ENCODE results near the gene MYO18A. TPM values are rescaled to one million over a fixed set of nuclear protein-coding genes. Genes with fewer than 3 reads are reported as not detected.
"Not testable (repeated sequence)": the region's sequence is repeated elsewhere in the genome, so short reads cannot be mapped to it uniquely, and the experiment has no call there.

Gene MYO18A
- total RNA-seq, 1 experiment from 2014 or later = 13.3 TPM

DNA sequence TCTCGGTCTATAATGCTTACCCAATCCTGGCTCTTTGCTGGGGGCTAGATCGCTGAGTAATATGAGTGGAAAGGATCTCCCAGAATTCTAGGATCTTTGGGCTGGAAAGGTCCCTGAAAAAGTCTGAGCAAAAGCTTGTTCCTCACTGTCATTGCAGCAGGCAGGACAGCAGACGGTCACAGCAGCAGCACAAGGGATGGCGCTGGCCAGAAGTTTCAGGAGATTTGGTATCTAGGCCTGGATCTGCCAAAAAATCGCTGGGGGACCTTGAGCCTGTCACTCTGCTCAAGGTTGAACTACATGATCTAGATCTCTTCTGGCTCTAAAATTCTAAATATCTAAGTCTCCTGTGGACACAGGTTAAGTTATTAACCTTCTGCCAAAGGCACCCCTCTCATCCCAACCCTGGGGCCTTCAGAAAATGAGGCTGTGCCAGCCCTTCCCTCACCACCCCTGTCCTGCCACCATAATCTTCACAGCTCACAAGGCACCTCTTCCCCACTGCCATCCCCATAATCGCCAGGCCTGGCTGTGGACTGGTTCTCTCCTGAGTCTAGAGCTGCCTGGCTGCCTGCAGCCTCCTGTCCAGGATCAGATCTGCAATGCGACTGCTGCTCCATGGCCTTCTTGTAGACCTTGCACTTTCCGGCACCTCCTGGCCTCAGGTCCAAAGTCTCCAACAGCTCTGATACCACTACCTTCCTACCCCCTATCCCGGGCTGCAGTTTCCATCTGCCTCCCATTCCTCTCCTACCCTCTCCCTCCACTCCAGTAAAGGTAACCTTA is 10.2 kb downstream of the MYO18A start:
- DNase-seq (ENCODE audit: low read depth) = no peak
- in situ Hi-C loops (cut with HindIII; ENCODE audit: low pct_unique_long_range_greater_than_20kb, low sequenced_read_pairs) = no loop called here

GRCh38 chr17:29168759-29169126 is 11.5 kb downstream of the MYO18A start:
- in situ Hi-C loops (cut with HindIII; ENCODE audit: low pct_unique_long_range_greater_than_20kb, low sequenced_read_pairs); DNase-seq (ENCODE audit: low read depth): not testable (repeated sequence)

DNA sequence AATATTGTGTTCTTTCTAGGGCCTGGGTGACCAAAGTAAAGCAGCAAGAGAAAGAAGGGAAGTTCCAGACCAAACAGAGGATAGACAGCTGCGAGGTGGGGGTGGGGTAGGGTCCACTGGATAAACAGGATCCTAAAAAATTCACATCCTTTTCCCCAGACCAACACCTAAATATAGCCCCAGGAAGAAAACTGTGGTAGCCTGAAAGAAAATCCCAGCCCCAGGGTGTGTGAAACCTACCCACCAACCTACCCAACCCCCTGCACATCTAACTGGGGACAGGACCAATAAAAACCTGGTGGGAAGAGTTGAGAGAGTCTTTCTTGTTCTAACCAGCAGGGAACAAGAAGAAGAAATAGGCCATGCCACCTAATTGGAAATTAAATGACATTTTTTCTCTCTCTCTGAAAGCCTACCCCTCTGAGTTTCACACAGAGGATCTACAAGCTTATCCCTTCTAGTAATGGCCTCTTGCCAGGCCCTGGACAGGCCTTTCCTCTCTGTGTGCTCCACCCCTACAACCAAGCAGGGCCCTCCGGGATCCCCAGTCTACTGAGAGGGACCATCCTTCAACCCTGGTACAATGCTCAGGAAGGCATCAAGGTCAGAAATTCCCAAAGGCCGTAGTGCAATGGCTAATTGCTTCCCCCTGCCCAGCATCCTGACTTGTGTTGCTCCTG is 12.0 kb downstream of the MYO18A start:
- in situ Hi-C loops (cut with HindIII; ENCODE audit: low pct_unique_long_range_greater_than_20kb, low sequenced_read_pairs) = no loop called here
- no peak for DNase-seq (ENCODE audit: low read depth)

GRCh38 chr17:29167393-29168078 is 12.7 kb downstream of the MYO18A start:
- in situ Hi-C loops (cut with HindIII; ENCODE audit: low pct_unique_long_range_greater_than_20kb, low sequenced_read_pairs) = no loop called here

DNA sequence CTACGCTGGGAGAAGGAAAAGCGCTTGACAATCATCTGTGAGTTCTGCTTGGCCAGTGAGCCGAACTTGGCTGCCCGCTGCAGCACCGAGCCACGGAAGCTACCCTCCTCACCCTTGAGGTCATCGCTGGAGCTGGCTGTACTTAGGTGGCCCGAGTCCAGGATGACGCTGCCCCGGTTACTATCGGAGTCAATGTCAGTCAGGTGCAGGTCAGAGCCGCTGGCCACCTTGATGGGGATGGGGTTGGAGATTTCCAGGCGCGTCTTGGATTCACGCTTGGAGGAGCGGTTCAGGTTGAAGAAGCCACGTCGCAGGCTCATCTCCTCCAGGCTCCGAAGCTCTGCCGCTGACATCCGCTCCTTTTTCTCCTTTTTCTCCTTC is 13.7 kb downstream of the MYO18A start:
- in situ Hi-C loops (cut with HindIII; ENCODE audit: low pct_unique_long_range_greater_than_20kb, low sequenced_read_pairs) = no loop called here
- DNase-seq (ENCODE audit: low read depth) = no peak

More at GRCh38 chr17:29167393-29168078, 12.7 kb downstream of the MYO18A start:
- no peak for DNase-seq (ENCODE audit: low read depth)

GRCh38 chr17:29165800-29166506 is 14.2 kb downstream of the MYO18A start:
- no peak for DNase-seq (ENCODE audit: low read depth)
- in situ Hi-C loops (cut with HindIII; ENCODE audit: low pct_unique_long_range_greater_than_20kb, low sequenced_read_pairs) = no loop called here

DNA sequence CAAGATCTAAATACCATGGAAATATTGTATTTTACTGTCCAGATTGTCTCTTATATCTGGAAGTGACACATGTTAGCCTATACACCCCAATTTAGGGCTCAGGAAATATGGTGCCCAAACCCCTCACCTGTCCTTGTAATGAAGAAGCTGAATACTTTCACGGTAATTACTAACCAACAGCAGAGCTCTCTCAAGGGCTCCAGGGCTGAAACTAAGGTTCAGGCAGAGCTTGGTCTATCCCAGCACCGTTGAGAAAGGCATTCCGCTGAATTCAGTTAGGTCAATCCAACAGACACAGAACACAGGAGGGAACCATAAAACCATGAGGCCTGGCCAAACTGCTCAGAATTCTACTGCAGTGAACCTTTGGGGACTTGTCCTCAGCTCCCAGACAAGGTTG is 14.9 kb downstream of the MYO18A start:
- in situ Hi-C loops (cut with HindIII; ENCODE audit: low pct_unique_long_range_greater_than_20kb, low sequenced_read_pairs) = no loop called here
- DNase-seq (ENCODE audit: low read depth) = no peak

GRCh38 chr17:29163563-29163962 is 16.6 kb downstream of the MYO18A start:
- in situ Hi-C loops (cut with HindIII; ENCODE audit: low pct_unique_long_range_greater_than_20kb, low sequenced_read_pairs) = no loop called here
- no peak for DNase-seq (ENCODE audit: low read depth)

DNA sequence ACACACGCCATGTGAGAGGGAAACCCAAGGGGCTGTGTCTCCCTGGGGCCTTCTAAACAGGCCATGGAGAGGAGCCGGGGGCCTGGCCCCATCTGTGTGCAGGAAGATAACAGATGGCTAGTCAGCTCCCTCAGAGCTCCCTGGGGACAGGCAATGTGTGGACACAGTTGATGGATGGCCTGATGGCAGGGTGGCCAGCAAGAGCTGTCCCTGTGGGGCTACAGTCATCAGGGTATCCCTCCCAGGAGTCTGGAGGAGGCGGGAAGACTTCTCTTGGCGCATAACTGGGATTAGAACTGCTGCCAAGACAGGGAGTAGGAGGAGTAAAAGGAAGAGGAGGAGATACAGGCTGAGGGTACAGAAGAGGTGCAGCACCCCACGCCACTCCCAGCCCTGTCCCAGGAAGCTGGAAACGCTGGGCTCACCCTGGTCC is 17.3 kb downstream of the MYO18A start:
- DNase-seq (ENCODE audit: low read depth) = no peak
- in situ Hi-C loops (cut with HindIII; ENCODE audit: low pct_unique_long_range_greater_than_20kb, low sequenced_read_pairs) = no loop called here

- in situ Hi-C loops (cut with HindIII; ENCODE audit: low pct_unique_long_range_greater_than_20kb, low sequenced_read_pairs) = no loop called here
- no peak for DNase-seq (ENCODE audit: low read depth)
These were observed 17.9 kb downstream of the MYO18A start for GRCh38 chr17:29162082-29162908.

DNA sequence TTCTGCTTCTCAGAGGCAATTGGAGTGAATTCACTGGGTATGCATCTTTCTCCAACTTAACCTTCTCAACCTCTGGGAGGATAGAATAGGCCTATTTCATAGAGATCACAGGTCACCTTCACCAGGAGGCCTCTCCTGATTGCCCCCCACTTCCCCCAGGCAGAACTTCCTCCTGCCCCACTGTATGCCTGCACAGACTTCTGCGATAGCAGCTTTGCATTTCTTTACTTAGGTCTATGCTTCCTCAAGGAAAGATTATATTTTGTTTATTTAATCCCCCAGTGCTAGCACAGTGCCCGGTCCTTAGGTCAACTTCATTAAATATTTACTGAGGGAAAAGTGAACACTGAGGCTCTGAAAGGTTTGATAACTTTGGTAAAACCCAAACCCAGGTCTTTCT is 19.9 kb downstream of the MYO18A start:
- in situ Hi-C loops (cut with HindIII; ENCODE audit: low pct_unique_long_range_greater_than_20kb, low sequenced_read_pairs) = no loop called here
- no peak for DNase-seq (ENCODE audit: low read depth)

- DNase-seq (ENCODE audit: low read depth) = no peak
- in situ Hi-C loops (cut with HindIII; ENCODE audit: low pct_unique_long_range_greater_than_20kb, low sequenced_read_pairs) = no loop called here
These were observed 20.8 kb downstream of the MYO18A start for GRCh38 chr17:29159306-29159860.

- no peak for DNase-seq (ENCODE audit: low read depth)
- in situ Hi-C loops (cut with HindIII; ENCODE audit: low pct_unique_long_range_greater_than_20kb, low sequenced_read_pairs) = no loop called here
These were observed 21.5 kb downstream of the MYO18A start for GRCh38 chr17:29158488-29159275.

GRCh38 chr17:29158096-29158487 is 22.1 kb downstream of the MYO18A start:
- DNase-seq (ENCODE audit: low read depth) = no peak
- in situ Hi-C loops (cut with HindIII; ENCODE audit: low pct_unique_long_range_greater_than_20kb, low sequenced_read_pairs) = no loop called here

GRCh38 chr17:29157310-29157709 is 22.9 kb downstream of the MYO18A start:
- in situ Hi-C loops (cut with HindIII; ENCODE audit: low pct_unique_long_range_greater_than_20kb, low sequenced_read_pairs) = no loop called here
- no peak for DNase-seq (ENCODE audit: low read depth)

DNA sequence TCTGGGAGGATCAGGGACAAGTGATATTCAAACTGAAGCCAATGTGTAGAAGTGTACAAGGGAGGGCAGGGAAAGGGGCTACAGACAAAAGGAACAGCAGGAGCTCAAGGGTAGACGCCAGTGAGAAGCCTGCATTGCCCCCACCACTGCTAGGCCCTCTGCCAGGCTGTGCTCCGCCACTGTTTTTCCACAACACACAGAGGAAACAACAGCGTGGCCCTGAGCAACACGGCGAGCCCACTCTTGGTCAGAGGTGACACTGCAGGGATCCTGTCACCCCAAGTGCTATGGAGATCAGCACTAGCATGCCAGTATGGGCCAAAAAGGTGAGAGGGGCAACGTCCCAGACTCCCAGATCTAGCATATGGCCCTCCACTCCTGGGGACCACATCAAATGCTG is 23.4 kb downstream of the MYO18A start:
- in situ Hi-C loops (cut with HindIII; ENCODE audit: low pct_unique_long_range_greater_than_20kb, low sequenced_read_pairs) = no loop called here
- DNase-seq (ENCODE audit: low read depth) = no peak

- no peak for DNase-seq (ENCODE audit: low read depth)
- in situ Hi-C loops (cut with HindIII; ENCODE audit: low pct_unique_long_range_greater_than_20kb, low sequenced_read_pairs) = no loop called here
These were observed 24.2 kb downstream of the MYO18A start for GRCh38 chr17:29155966-29156338.

Data from Caki2 (cell line).